ENCODE measurements around the gene INAVA. TPM values are rescaled to one million over a fixed set of nuclear protein-coding genes. Genes with fewer than 3 reads are reported as not detected.
"Not testable (repeated sequence)": the region's sequence is repeated elsewhere in the genome, so short reads cannot be mapped to it uniquely, and the experiment has no call there.

INAVA gene
- total and polyA plus RNA-seq, 5 donors: not detected

GRCh38 chr1:200929530-200930278, 35.0 kb downstream of the INAVA start:
- intact Hi-C loops (cut with DNase I): no loop called here
- no peaks in the 10 kb centered on the region for H3K4me1 ChIP-seq (ENCODE audit: control insufficient read depth, insufficient read depth, low read length)
- no peak overlapping the region for H3K4me3 ChIP-seq (ENCODE audit: low read length)
- ATAC-seq: peak in 1 of 2 donors; percentile 68
- H3K27ac ChIP-seq (ENCODE audit: low read length): no peak overlapping the region
- no peaks in the 10 kb centered on the region for H3K9me3 ChIP-seq (ENCODE audit: control insufficient read depth, low read length)
- 79% methylated on average over 4 of the region's 4 CpGs for whole genome bisulfite sequencing
- no peaks in the 10 kb centered on the region for H3K27me3 ChIP-seq (ENCODE audit: control insufficient read depth, insufficient read depth)
- DNase-seq: no peak

DNA sequence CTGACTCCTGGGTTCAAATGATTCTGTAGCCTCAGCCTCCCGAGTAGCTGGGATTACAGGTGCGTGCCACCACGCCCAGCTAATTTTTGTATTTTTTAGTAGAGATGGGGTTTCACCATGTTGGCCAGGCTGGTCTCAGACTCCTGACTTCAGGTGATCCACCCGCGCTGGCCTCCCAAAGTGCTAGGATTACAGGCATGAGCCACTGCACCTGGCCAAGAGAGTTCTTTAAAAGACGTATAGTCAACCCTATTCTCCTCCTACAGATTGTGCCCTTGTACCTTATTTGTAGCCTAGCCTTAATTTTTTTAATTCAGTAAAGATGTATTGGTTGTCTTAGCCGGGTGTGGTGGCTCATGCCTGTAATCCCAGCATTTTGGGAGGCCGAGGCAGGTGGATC, 35.6 kb downstream of the INAVA start:
- intact Hi-C loops (cut with DNase I); DNase-seq; ATAC-seq; H3K4me1 ChIP-seq (ENCODE audit: control insufficient read depth, insufficient read depth, low read length); H3K9me3 ChIP-seq (ENCODE audit: control insufficient read depth, low read length); H3K27me3 ChIP-seq (ENCODE audit: control insufficient read depth, insufficient read depth); H3K27ac ChIP-seq (ENCODE audit: low read length); H3K4me3 ChIP-seq (ENCODE audit: low read length): not testable (repeated sequence)
- 84% methylated on average over 8 of the region's 8 CpGs for WGBS

GRCh38 chr1:200931776-200932175, 37.1 kb downstream of the INAVA start:
- Histone ChIP-seq H3K4me1 (ENCODE audit: control insufficient read depth, insufficient read depth, low read length) (no peaks in the 10 kb centered on the region), H3K27me3 (ENCODE audit: control insufficient read depth, insufficient read depth) (no peaks in the 10 kb centered on the region), H3K4me3 (ENCODE audit: low read length) (no peak overlapping the region), H3K27ac (ENCODE audit: low read length) (no peak overlapping the region), H3K9me3 (ENCODE audit: control insufficient read depth, low read length) (no peaks in the 10 kb centered on the region)
- DNase-seq (no peak), ATAC-seq (no peak)
- intact Hi-C loops (cut with DNase I): no loop called here
- WGBS: 78% methylated on average over 2 of the region's 2 CpGs

GRCh38 chr1:200934676-200935245, 40.1 kb downstream of the INAVA start:
- no peak overlapping the region for H3K4me3 ChIP-seq (ENCODE audit: low read length)
- ATAC-seq: no peak
- H3K4me1 ChIP-seq (ENCODE audit: control insufficient read depth, insufficient read depth, low read length): no peaks in the 10 kb centered on the region
- 94% methylated on average over 13 of the region's 13 CpGs for WGBS
- intact Hi-C loops (cut with DNase I): no loop called here
- H3K27me3 ChIP-seq (ENCODE audit: control insufficient read depth, insufficient read depth): no peaks in the 10 kb centered on the region
- H3K27ac ChIP-seq (ENCODE audit: low read length): no peak overlapping the region
- H3K9me3 ChIP-seq (ENCODE audit: control insufficient read depth, low read length): no peaks in the 10 kb centered on the region
- DNase-seq: no peak

DNA sequence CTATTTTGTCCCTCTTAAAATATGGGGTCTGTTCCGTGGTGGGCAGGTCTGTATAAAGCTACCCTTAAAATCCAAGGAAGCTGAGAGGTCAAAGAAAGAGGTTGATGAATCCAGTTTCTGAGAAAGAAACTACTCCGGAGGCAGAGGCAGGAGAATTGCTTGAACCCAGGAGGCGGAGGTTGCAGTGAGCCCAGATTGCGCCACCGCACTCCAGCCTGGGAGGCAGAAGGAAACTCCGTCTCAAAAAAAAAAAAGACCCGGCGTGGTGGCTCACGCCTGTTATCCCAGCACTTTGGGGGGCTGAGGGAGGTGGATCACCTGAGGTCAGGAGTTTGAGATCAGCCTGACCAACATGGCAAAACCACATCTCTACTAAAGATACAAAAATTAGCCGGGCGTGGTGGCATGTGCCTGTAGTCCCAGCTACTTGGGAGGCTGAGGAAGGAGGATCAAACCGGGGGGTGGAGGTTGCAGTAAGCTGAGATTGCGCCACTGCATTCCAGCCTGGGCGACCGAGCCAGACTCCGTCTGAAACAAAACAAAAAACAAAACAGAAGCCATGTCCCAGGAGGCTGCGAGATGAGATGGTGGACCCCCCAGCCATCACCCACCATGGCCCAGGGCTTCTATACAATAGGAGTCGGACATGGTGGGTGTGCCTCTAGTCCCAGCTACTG, 40.7 kb downstream of the INAVA start:
- H3K9me3 ChIP-seq (ENCODE audit: control insufficient read depth, low read length); H3K27ac ChIP-seq (ENCODE audit: low read length); H3K4me3 ChIP-seq (ENCODE audit: low read length); H3K4me1 ChIP-seq (ENCODE audit: control insufficient read depth, insufficient read depth, low read length); intact Hi-C loops (cut with DNase I); ATAC-seq; H3K27me3 ChIP-seq (ENCODE audit: control insufficient read depth, insufficient read depth); DNase-seq: not testable (repeated sequence)
- 91% methylated on average over 18 of the region's 18 CpGs for WGBS

GRCh38 chr1:200938955-200939354, 44.3 kb downstream of the INAVA start:
- ATAC-seq (no peak), DNase-seq (no peak)
- intact Hi-C loops (cut with DNase I): no loop called here
- H3K27ac ChIP-seq (ENCODE audit: low read length): no peak overlapping the region
- H3K9me3 ChIP-seq (ENCODE audit: control insufficient read depth, low read length): no peaks in the 10 kb centered on the region
- WGBS: 62% methylated on average over 4 of the region's 4 CpGs
- H3K4me1 ChIP-seq (ENCODE audit: control insufficient read depth, insufficient read depth, low read length): no peaks in the 10 kb centered on the region
- H3K27me3 ChIP-seq (ENCODE audit: control insufficient read depth, insufficient read depth): no peaks in the 10 kb centered on the region
- no peak overlapping the region for H3K4me3 ChIP-seq (ENCODE audit: low read length)

GRCh38 chr1:200945111-200945510, 50.4 kb downstream of the INAVA start:
- 59% methylated on average over 3 of the region's 3 CpGs for WGBS
- intact Hi-C loops (cut with DNase I): no loop called here
- H3K27me3 ChIP-seq (ENCODE audit: control insufficient read depth, insufficient read depth): peaks cover 2% of the 10 kb centered on the region
- H3K4me3 ChIP-seq (ENCODE audit: low read length): no peak overlapping the region
- H3K4me1 ChIP-seq (ENCODE audit: control insufficient read depth, insufficient read depth, low read length): no peaks in the 10 kb centered on the region
- no peak overlapping the region for H3K27ac ChIP-seq (ENCODE audit: low read length)
- ATAC-seq (no peak), DNase-seq (no peak)
- H3K9me3 ChIP-seq (ENCODE audit: control insufficient read depth, low read length): no peaks in the 10 kb centered on the region

DNA sequence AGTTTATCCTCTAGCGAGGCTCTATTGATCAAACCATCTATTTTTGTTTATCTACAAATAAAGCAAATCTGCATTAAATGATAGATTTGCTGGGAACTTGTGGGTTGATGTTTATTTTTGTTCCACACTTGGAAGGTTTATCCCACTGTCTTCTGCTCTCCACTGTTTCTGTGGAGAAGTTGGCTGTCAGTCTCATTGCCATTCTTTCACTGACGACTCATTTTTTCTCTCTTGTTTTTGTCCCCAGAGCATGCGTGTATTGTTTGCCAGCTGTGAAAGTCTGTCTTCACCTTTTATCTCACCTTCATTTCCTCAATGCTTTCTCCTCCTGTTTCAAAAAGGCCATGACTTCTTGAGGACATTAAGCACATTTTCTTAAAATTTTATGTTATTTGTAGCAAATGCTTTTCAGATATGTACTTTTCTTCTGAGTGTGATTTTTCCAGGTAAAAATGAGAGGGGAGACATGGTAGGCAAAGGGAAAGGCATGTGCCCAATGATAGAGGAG, 52.4 kb downstream of the INAVA start:
- no peak for DNase-seq
- no peak overlapping the region for H3K4me3 ChIP-seq (ENCODE audit: low read length)
- peaks cover 2% of the 10 kb centered on the region for H3K27me3 ChIP-seq (ENCODE audit: control insufficient read depth, insufficient read depth)
- WGBS: 91% methylated on average over 3 of the region's 3 CpGs
- H3K4me1 ChIP-seq (ENCODE audit: control insufficient read depth, insufficient read depth, low read length): no peaks in the 10 kb centered on the region
- no peak for ATAC-seq
- H3K27ac ChIP-seq (ENCODE audit: low read length): no peak overlapping the region
- H3K9me3 ChIP-seq (ENCODE audit: control insufficient read depth, low read length): no peaks in the 10 kb centered on the region
- intact Hi-C loops (cut with DNase I): no loop called here

DNA sequence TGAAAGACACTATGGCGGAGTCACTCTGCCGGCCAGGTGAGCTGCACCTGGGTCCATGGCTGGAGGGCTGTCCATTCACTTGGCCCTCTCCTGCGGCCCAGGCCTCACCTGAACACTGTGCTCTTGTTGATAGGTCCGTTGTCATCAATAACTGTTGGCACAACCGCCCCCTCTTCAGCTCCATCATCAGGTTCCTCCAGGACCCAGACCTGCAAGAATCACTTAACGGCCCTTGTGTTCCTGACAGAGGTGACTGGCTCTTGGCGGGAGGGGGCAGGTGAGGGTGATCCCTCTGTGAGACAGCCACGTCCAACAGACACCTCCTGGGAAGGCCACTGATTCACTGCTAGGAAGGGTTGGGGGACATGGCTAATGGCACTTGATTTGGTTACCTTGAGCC, 54.9 kb downstream of the INAVA start:
- Histone ChIP-seq H3K27me3 (ENCODE audit: control insufficient read depth, insufficient read depth) (peaks cover 2% of the 10 kb centered on the region), H3K4me1 (ENCODE audit: control insufficient read depth, insufficient read depth, low read length) (no peaks in the 10 kb centered on the region), H3K9me3 (ENCODE audit: control insufficient read depth, low read length) (no peaks in the 10 kb centered on the region), H3K27ac (ENCODE audit: low read length) (no peak overlapping the region), H3K4me3 (ENCODE audit: low read length) (no peak overlapping the region)
- WGBS: 90% methylated on average over 8 of the region's 8 CpGs
- intact Hi-C loops (cut with DNase I): no loop called here
- no peak for DNase-seq
- ATAC-seq: no peak

DNA sequence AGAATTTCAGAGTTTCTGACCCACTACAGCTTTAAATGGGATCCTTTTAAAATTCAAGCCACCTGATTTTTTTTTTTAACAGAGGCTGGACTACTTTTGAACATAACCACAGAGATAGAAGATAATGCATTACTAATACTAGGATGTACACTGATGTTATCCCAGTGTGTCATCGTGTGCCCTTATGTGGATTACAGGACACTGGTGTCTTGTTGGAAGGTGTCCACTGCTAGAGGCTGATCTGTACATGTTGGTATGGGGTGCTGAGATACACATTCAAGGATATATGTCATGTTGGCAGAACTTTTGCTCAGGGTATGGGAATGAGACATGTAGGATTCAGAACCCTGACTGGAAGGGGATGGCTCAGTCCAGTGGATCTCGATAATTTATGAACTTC, 56.3 kb downstream of the INAVA start:
- Histone ChIP-seq H3K27ac (ENCODE audit: low read length) (no peak overlapping the region), H3K27me3 (ENCODE audit: control insufficient read depth, insufficient read depth) (peaks cover 2% of the 10 kb centered on the region), H3K9me3 (ENCODE audit: control insufficient read depth, low read length) (no peaks in the 10 kb centered on the region), H3K4me3 (ENCODE audit: low read length) (no peak overlapping the region), H3K4me1 (ENCODE audit: control insufficient read depth, insufficient read depth, low read length) (no peaks in the 10 kb centered on the region)
- intact Hi-C loops (cut with DNase I): no loop called here
- 80% methylated on average over 2 of the region's 2 CpGs for WGBS
- ATAC-seq (no peak), DNase-seq (no peak)

DNA sequence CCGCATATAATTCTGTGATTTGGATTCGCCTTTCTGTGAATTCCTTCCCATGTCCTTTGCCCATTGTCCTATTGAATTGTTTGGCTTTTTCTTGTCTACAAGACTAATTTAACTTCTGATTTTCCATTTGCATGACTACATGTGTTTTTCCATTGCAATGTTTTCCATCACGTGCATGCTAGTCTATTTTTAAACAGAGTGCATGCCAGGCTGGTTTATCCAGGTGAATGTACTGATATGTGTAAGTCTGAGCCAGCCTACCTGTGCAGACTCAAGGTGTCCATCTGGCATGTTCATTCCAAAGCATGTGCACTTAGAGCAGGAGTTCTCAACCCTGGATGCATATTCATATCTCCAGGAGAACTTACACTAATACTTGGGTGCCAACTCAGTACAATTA, 59.7 kb downstream of the INAVA start:
- DNase-seq (no peak), ATAC-seq (no peak)
- no peak overlapping the region for H3K27ac ChIP-seq (ENCODE audit: low read length)
- WGBS: 74% methylated on average over 3 of the region's 3 CpGs
- intact Hi-C loops (cut with DNase I): no loop called here
- no peaks in the 10 kb centered on the region for H3K4me1 ChIP-seq (ENCODE audit: control insufficient read depth, insufficient read depth, low read length)
- peaks cover 2% of the 10 kb centered on the region for H3K27me3 ChIP-seq (ENCODE audit: control insufficient read depth, insufficient read depth)
- no peaks in the 10 kb centered on the region for H3K9me3 ChIP-seq (ENCODE audit: control insufficient read depth, low read length)
- no peak overlapping the region for H3K4me3 ChIP-seq (ENCODE audit: low read length)

All from right cardiac atrium (tissue), 5 donors.